A204.1 (cell line): ENCODE results near the gene KRTAP5-3.
"Not testable (repeated sequence)": the region's sequence is repeated elsewhere in the genome, so short reads cannot be mapped to it uniquely, and the experiment has no call there.

Source experiments
- FAIRE-seq: peaks from 2 replicates; lab custom pipeline; 2012; peaks lifted over from hg19 to GRCh38; lab: Jason Lieb, UNC

Gene KRTAP5-3

GRCh38 chr11:1576825-1577224 is 31.4 kb downstream of the KRTAP5-3 start:
- FAIRE-seq: no peak

GRCh38 chr11:1575756-1576155 is 32.5 kb downstream of the KRTAP5-3 start:
- FAIRE-seq: not testable (repeated sequence)

GRCh38 chr11:1574933-1575242 is 33.4 kb downstream of the KRTAP5-3 start:
- no peak for FAIRE-seq

GRCh38 chr11:1574238-1574932 is 33.9 kb downstream of the KRTAP5-3 start:
- FAIRE-seq: no peak

- FAIRE-seq: no peak
These were observed 34.4 kb downstream of the KRTAP5-3 start for GRCh38 chr11:1573903-1574237.

- no peak for FAIRE-seq
These were observed 35.0 kb downstream of the KRTAP5-3 start for GRCh38 chr11:1573077-1573902.

GRCh38 chr11:1572197-1573076 is 35.8 kb downstream of the KRTAP5-3 start, which contains the start of gene DUSP8:
TSS of gene DUSP8 (minus strand) at chr11:1572271. CDS start at chr11:1565826, 6,445 bp downstream.
- no peak for FAIRE-seq

- no peak for FAIRE-seq
These were observed 36.5 kb downstream of the KRTAP5-3 start for GRCh38 chr11:1571760-1572196.

- no peak for FAIRE-seq
These were observed 37.1 kb downstream of the KRTAP5-3 start for GRCh38 chr11:1570896-1571759.

GRCh38 chr11:1570531-1570895 is 37.8 kb downstream of the KRTAP5-3 start:
- FAIRE-seq: no peak

- no peak for FAIRE-seq
These were observed 38.2 kb downstream of the KRTAP5-3 start for GRCh38 chr11:1570001-1570453.

- no peak for FAIRE-seq
These were observed 38.9 kb downstream of the KRTAP5-3 start for GRCh38 chr11:1569251-1569780.

- no peak for FAIRE-seq
These were observed 39.8 kb downstream of the KRTAP5-3 start for GRCh38 chr11:1568441-1568911.

- no peak for FAIRE-seq
These were observed 40.6 kb downstream of the KRTAP5-3 start for GRCh38 chr11:1567721-1568100.

- FAIRE-seq: no peak
These were observed 41.1 kb downstream of the KRTAP5-3 start for GRCh38 chr11:1567052-1567720.

- FAIRE-seq: no peak
These were observed 41.7 kb downstream of the KRTAP5-3 start for GRCh38 chr11:1566381-1567051.

- no peak for FAIRE-seq
These were observed 42.4 kb downstream of the KRTAP5-3 start for GRCh38 chr11:1565904-1566247.

GRCh38 chr11:1565173-1565903 is 42.9 kb downstream of the KRTAP5-3 start:
- no peak for FAIRE-seq

- no peak for FAIRE-seq
These were observed 43.6 kb downstream of the KRTAP5-3 start for GRCh38 chr11:1564535-1565172.
